Transverse colon (tissue), 4 donors: ENCODE measurements around the gene GAS7.

Experiments
- CTCF ChIP-seq, 5 experiments: fragments of 200-600 bp in 3 of 5; fragments of 450-650 bp in 2 of 5; sonication (generic) in 3 of 5; IDR thresholded peaks; 1 replicate in 2 of 5; 2 replicates in 3 of 5; pipeline ENCODE4 v1.5.1; 2016 to 2017; ENCODE audit warnings: antibody characterized with exemption in 5 of 5, inconsistent platforms in 3 of 5, mild to moderate bottlenecking in 2 of 5, moderate library complexity in 1 of 5
- POLR2A ChIP-seq: fragments of 450-650 bp; IDR thresholded peaks from one replicate; pipeline ENCODE4 v1.6.1; 2016; ENCODE audit warnings: antibody characterized with exemption, mild to moderate bottlenecking, moderate library complexity
- POLR2AphosphoS5 ChIP-seq, 3 donors: sonication (generic); formaldehyde crosslinking; IDR thresholded peaks; one replicate each; pipeline ENCODE4 v1.6.1; 2016; ENCODE audit warnings: antibody characterized with exemption in 3 of 3

- no peak for TF ChIP-seq CTCF (IDR thresholded peaks at IDR 0.05)
- TF ChIP-seq POLR2A, result no peak
- no peak for TF ChIP-seq POLR2AphosphoS5 (IDR thresholded peaks at IDR 0.05)
Observed at GRCh38 chr17:9934331-9934730, 264.1 kb downstream of the GAS7 start.
